ENCODE data around the gene PGAP1.

GRCh38 chr2:196902828-196903227 is 23.7 kb downstream of the PGAP1 start:
- TF ChIP-seq EZH2 (IDR thresholded peaks at IDR 0.05; ENCODE audit: low read length, unreplicated experiment) (no peak), EZH2phosphoT487 (IDR thresholded peaks at IDR 0.05; ENCODE audit: borderline replicate concordance, low read length) (no peak)
- TF ChIP-seq, protein P1, sequence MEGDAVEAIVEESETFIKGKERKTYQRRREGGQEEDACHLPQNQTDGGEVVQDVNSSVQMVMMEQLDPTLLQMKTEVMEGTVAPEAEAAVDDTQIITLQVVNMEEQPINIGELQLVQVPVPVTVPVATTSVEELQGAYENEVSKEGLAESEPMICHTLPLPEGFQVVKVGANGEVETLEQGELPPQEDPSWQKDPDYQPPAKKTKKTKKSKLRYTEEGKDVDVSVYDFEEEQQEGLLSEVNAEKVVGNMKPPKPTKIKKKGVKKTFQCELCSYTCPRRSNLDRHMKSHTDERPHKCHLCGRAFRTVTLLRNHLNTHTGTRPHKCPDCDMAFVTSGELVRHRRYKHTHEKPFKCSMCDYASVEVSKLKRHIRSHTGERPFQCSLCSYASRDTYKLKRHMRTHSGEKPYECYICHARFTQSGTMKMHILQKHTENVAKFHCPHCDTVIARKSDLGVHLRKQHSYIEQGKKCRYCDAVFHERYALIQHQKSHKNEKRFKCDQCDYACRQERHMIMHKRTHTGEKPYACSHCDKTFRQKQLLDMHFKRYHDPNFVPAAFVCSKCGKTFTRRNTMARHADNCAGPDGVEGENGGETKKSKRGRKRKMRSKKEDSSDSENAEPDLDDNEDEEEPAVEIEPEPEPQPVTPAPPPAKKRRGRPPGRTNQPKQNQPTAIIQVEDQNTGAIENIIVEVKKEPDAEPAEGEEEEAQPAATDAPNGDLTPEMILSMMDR (conservative IDR thresholded peaks at IDR 0.05; ENCODE audit: low read depth, low read length), result no peak

Data from PC-3 (cell line).